K562 (cell line): ENCODE measurements around the gene PTOV1. TPM values are rescaled to one million over a fixed set of nuclear protein-coding genes. Genes with fewer than 3 reads are reported as not detected.

Experiments used
- ATAC-seq: fragments of 200-7000 bp; cut with Tn5 transposase; 3 replicates; pipeline ENCODE4 v1.9.1; 2020; ENCODE audit warnings: moderate library complexity
- BruUV-seq: library from RNA; stranded (reverse); fragments of 400-500 nt; replicated peaks from 2 replicates; lab custom pipeline; 2021; lab: Mats Ljungman, UMichigan
- CTCF ChIA-PET: fragments of 300-600 bp; formaldehyde crosslinking; extraction: SDS; loops from one replicate; lab custom pipeline; 2021; ENCODE audit warnings: low intra/inter-chr PET ratio; lab: Yijun Ruan, JAX
- POLR2A ChIA-PET: fragments of 300-600, 350-650 bp; sonication (Branson Sonifier 250); formaldehyde crosslinking; extraction: SDS; loops from one replicate; lab custom pipeline; 2021; ENCODE audit warnings: antibody characterized with exemption, inconsistent platforms; lab: Yijun Ruan, JAX
- DNase-seq, 4 experiments: peaks; one replicate each; pipeline versions ENCODE4 v3.0.0 to v3.0.0-alpha.2; 2011 to 2018; ENCODE audit warnings: low spot score in 3 of 4, mixed read lengths in 3 of 4; ENCODE audit errors: extremely low read depth in 1 of 4
- FAIRE-seq: peaks from 2 replicates; lab custom pipeline; 2011; peaks lifted over from hg19 to GRCh38; lab: Jason Lieb, UNC
- H2AFZ ChIP-seq: 2 replicates; pipeline ENCODE4 v1.6.0; 2011; ENCODE audit warnings: low read depth, low read length, control low read depth, inconsistent platforms
- H3K27ac ChIP-seq: fragments of 200-600 bp; 3 replicates; pipeline ENCODE4 v1.8.0; 2011; ENCODE audit warnings: low read depth, mild to moderate bottlenecking, control low read depth, inconsistent platforms, low read length, moderate library complexity, mixed read lengths; ENCODE audit errors: extremely low read depth
- H3K27me3 ChIP-seq, 2 experiments: fragments of 300-600 bp in 1 of 2; 2 replicates in 1 of 2; 3 replicates in 1 of 2; pipeline versions ENCODE4 v1.6.0 to v1.8.0; 2011; ENCODE audit warnings: inconsistent platforms in 2 of 2, low read length in 2 of 2, mild to moderate bottlenecking in 1 of 2, mixed read lengths in 1 of 2, moderate library complexity in 1 of 2; ENCODE audit not compliant: control insufficient read depth in 2 of 2, insufficient read depth in 2 of 2
- H3K36me3 ChIP-seq: fragments of 300-600 bp; 3 replicates; pipeline ENCODE4 v1.8.0; 2011; ENCODE audit warnings: mild to moderate bottlenecking, low read length, inconsistent platforms; ENCODE audit not compliant: control insufficient read depth, insufficient read depth
- H3K4me1 ChIP-seq, 2 experiments: fragments of 200-600 bp in 1 of 2; replicated peaks in 1 of 2; 2 replicates in 1 of 2; 3 replicates in 1 of 2; pipeline versions ENCODE4 v1.5.1 to v1.8.0; 2011; ENCODE audit warnings: inconsistent platforms in 2 of 2, low read length in 2 of 2, mild to moderate bottlenecking in 1 of 2, mixed read lengths in 1 of 2, moderate library complexity in 1 of 2; ENCODE audit not compliant: control insufficient read depth in 2 of 2, insufficient read depth in 2 of 2
- H3K4me2 ChIP-seq: 2 replicates; pipeline ENCODE4 v1.6.1; 2011; ENCODE audit warnings: low read length, control low read depth, inconsistent platforms, mixed read lengths; ENCODE audit not compliant: insufficient read depth
- H3K4me3 ChIP-seq: fragments of 200-600 bp; sonication (generic), shearing (Covaris generic); 2 replicates; pipeline ENCODE4 v1.5.1; 2016; ENCODE audit warnings: control low read depth, inconsistent platforms
- H3K79me2 ChIP-seq: fragments of 200-600 bp; 3 replicates; pipeline ENCODE4 v1.8.0; 2011; ENCODE audit warnings: low read length, inconsistent platforms; ENCODE audit not compliant: control insufficient read depth, insufficient read depth
- H3K9ac ChIP-seq, 2 experiments: 2 replicates each; pipeline versions ENCODE4 v1.6.0 to v1.6.1; 2011; ENCODE audit warnings: low read depth in 2 of 2, low read length in 2 of 2, control low read depth in 1 of 2, inconsistent platforms in 1 of 2, mild to moderate bottlenecking in 1 of 2, mixed read lengths in 1 of 2; ENCODE audit not compliant: insufficient read depth in 1 of 2
- H3K9me1 ChIP-seq: one replicate; pipeline ENCODE4 v1.6.0; 2011; ENCODE audit warnings: inconsistent platforms, mild to moderate bottlenecking, low read length, moderate library complexity; ENCODE audit not compliant: control insufficient read depth, insufficient read depth
- H3K9me3 ChIP-seq: replicated peaks from 2 replicates; pipeline ENCODE4 v1.5.1; 2011; ENCODE audit warnings: low read depth, low read length, inconsistent platforms; ENCODE audit not compliant: control insufficient read depth, insufficient read depth
- H4K20me1 ChIP-seq: replicated peaks from 2 replicates; pipeline ENCODE4 v1.6.1; 2011; ENCODE audit warnings: low read length, inconsistent platforms, mixed read lengths; ENCODE audit not compliant: control insufficient read depth, insufficient read depth
- ADNP ChIP-seq: fragments of 200-800 bp; sonication (Bioruptor generic); IDR thresholded peaks from 2 replicates; pipeline ENCODE4 v1.6.1; 2016; ENCODE audit warnings: missing genetic modification characterization, missing compliant biosample characterization
- CBX1 ChIP-seq: sonication (generic); IDR thresholded peaks from 2 replicates; pipeline ENCODE4 v1.6.1; 2016; ENCODE audit warnings: antibody characterized with exemption, low read depth, mild to moderate bottlenecking
- IRF2 ChIP-seq: sonication (generic); formaldehyde crosslinking; IDR thresholded peaks from 2 replicates; pipeline ENCODE4 v1.8.1; 2022; ENCODE audit warnings: mild to moderate bottlenecking, missing genetic modification reagents
- MAX ChIP-seq: sonication (generic); formaldehyde crosslinking; IDR thresholded peaks from 2 replicates; pipeline ENCODE4 v1.9.0; 2022; ENCODE audit warnings: mild to moderate bottlenecking, missing genetic modification reagents
- MITF ChIP-seq: IDR thresholded peaks from 2 replicates; pipeline ENCODE4 v1.6.1; 2014; ENCODE audit warnings: antibody characterized with exemption
- PCBP1 ChIP-seq: fragments of 200-400 bp; formaldehyde crosslinking; IDR thresholded peaks from 2 replicates; pipeline ENCODE4 v1.6.1; 2018; ENCODE audit warnings: mild to moderate bottlenecking, low read depth, low read length; ENCODE audit not compliant: poor library complexity, severe bottlenecking
- POLR2G ChIP-seq: fragments of 200-400 bp; formaldehyde crosslinking; IDR thresholded peaks from 2 replicates; pipeline ENCODE4 v1.6.1; 2017; ENCODE audit warnings: low read depth, mild to moderate bottlenecking, antibody characterized with exemption, low read length, moderate library complexity
- PRMT5 ChIP-seq: sonication (generic); formaldehyde crosslinking; IDR thresholded peaks from 2 replicates; pipeline ENCODE4 v1.5.0; 2020; ENCODE audit warnings: missing genetic modification reagents
- RBM25 ChIP-seq: fragments of 200-400 bp; formaldehyde crosslinking; IDR thresholded peaks from 2 replicates; pipeline ENCODE4 v1.6.1; 2018; ENCODE audit warnings: low read length, low read depth, moderate library complexity; ENCODE audit not compliant: severe bottlenecking
- RCOR1 ChIP-seq, 2 experiments: IDR thresholded peaks; 2 replicates each; pipeline ENCODE4 v1.6.1; 2012; ENCODE audit warnings: low read depth in 2 of 2, low read length in 2 of 2, borderline replicate concordance in 1 of 2, improper control_type of control experiment in 1 of 2
- SMARCA5 ChIP-seq: fragments of 450-650 bp; IDR thresholded peaks from 2 replicates; pipeline ENCODE4 v1.6.1; 2016
- STAT5B ChIP-seq: fragments of 250-450 bp; sonication (Bioruptor Pico); IDR thresholded peaks from 2 replicates; pipeline ENCODE4 v1.8.0; 2021; ENCODE audit warnings: mild to moderate bottlenecking, inconsistent platforms
- TFAP4 ChIP-seq: sonication (generic); formaldehyde crosslinking; IDR thresholded peaks from 2 replicates; pipeline ENCODE4 v1.8.0; 2022; ENCODE audit warnings: missing genetic modification reagents, mild to moderate bottlenecking, moderate library complexity, borderline replicate concordance
- ZBTB7A ChIP-seq: IDR thresholded peaks from 2 replicates; pipeline ENCODE4 v1.6.1; 2011; ENCODE audit warnings: low read depth, mild to moderate bottlenecking, low read length, moderate library complexity, borderline replicate concordance; ENCODE audit not compliant: control insufficient read depth
- ZFP36 ChIP-seq: fragments of 150-350 bp; IDR thresholded peaks from 2 replicates; pipeline ENCODE4 v1.6.1; 2018; ENCODE audit warnings: low read length, low read depth; ENCODE audit not compliant: partially characterized antibody
- ZNF436 ChIP-seq: fragments of 250-450, 450-650 bp; sonication (Bioruptor Pico); formaldehyde crosslinking; IDR thresholded peaks from 2 replicates; pipeline ENCODE4 v1.7.0; 2020; ENCODE audit warnings: mild to moderate bottlenecking
- ZNF764 ChIP-seq: fragments of 250-450 bp; sonication (Bioruptor Pico); IDR thresholded peaks from 2 replicates; pipeline ENCODE4 v1.4.0; 2020; ENCODE audit warnings: low read depth, mild to moderate bottlenecking, moderate library complexity
- WGBS: fragments of 100-300 bp; shearing (Covaris generic); methylation state at CpG from one replicate; pipeline ENCODE4 v1.1.6; 2016; ENCODE audit warnings: low coverage, mixed read lengths; ENCODE audit not compliant: insufficient coverage; ENCODE audit errors: missing lambda C conversion rate; 5-methylcytosine and 5-hydroxymethylcytosine counted together
- in situ Hi-C: fragments of 300-500 bp; cut with MboI; formaldehyde crosslinking; loops from 4 replicates; pipeline ENCODE4 v1.15.0; 2018; ENCODE audit warnings: inconsistent platforms, mixed read lengths
- intact Hi-C: fragments of 100-400 bp; cut with micrococcal nuclease; formaldehyde crosslinking; loops from 2 replicates; pipeline ENCODE4 v1.14.2; 2022
- polyA plus RNA-seq, 8 experiments: library from polyadenylated mRNA; depleted of rRNA in 4 of 8; stranded (reverse) in 5 of 8; unstranded in 3 of 8; fragments of >200 nt; fragmentation: Nextera tagmentation in 2 of 8; fragmentation: Illumina TruSeq in 1 of 8; extraction: Ambion mirVana in 2 of 8; extraction: Trizol in 1 of 8; gene quantifications; 2 replicates each; pipeline versions ENCODE4 v1.2.1 to v1.2.3, GENCODE V29; 2011 to 2014; ENCODE audit warnings: inconsistent platforms in 1 of 8, missing spikeins in 1 of 8
- total RNA-seq, 7 experiments: library from RNA; depleted of rRNA in 6 of 7; stranded (reverse); fragments of >200 nt in 6 of 7; fragmentation: Illumina TruSeq in 2 of 7; extraction: Trizol in 2 of 7; gene quantifications; 2 replicates each; pipeline versions ENCODE4 v1.2.1 to v1.2.3, GENCODE V29; 2011 to 2021; ENCODE audit warnings: low replicate concordance in 1 of 7

PTOV1 gene
- total and polyA plus RNA-seq, 9 of the 15 experiments (the other 6 are each of a cell fraction or from before 2014, with no cell fraction given): 4.9 to 169 (median 43.5) TPM

- TF ChIP-seq MAX (CRISPR knock-in tag): 0 out of 2 replicates have a peak, but pooled peaks have one; percentile 36
- TF ChIP-seq SMARCA5: peak; percentile 97
- TF ChIP-seq ZNF764 (CRISPR knock-in tag): no peak
- TF ChIP-seq RCOR1 (IDR thresholded peaks at IDR 0.05; ENCODE audit: borderline replicate concordance in 1 of 2, low read depth in 2 of 2, low read length in 2 of 2): peak in 1 of 2 experiments; percentile 69; a peak in 2 of 4 replicates
- TF ChIP-seq ZBTB7A: 0 out of 2 replicates have a peak, but pooled peaks have one; percentile 55
- TF ChIP-seq, all 486 proteins: peak for 28
These were observed 19.4 kb downstream of the PTOV1 start (continued) for GRCh38 chr19:49870309-49870901.

GRCh38 chr19:49871349-49871985, 20.5 kb downstream of the PTOV1 start:
- Histone ChIP-seq H3K9me1 (peaks cover 4% of the 10 kb centered on the region), H3K79me2 (peaks cover 45% of the 10 kb centered on the region), H3K27me3 (no peaks in the 10 kb centered on the region), H3K4me3 (no peak overlapping the region), H3K9me3 (no peaks in the 10 kb centered on the region), H3K4me1 (peaks cover 29 to 90% of the 10 kb centered on the region in 2 experiments), H2AFZ (no peak overlapping the region), H3K4me2 (no peak overlapping the region), H3K27ac (peak overlapping the region; percentile 26; the same call in 2 of the 3 replicates), H4K20me1 (peaks cover 4% of the 10 kb centered on the region; the same call in 1 of the 2 replicates), H3K9ac (peak overlapping the region in 1 of 2 experiments; percentile 81; a peak in 2 of 4 replicates), H3K36me3 (peaks cover 44% of the 10 kb centered on the region)
- ChIA-PET CTCF (interaction anchor here (0.7 kb wide), 1 partner anchor 69 kb away, joined by 3 read pairs; no protein-coding TSS in a partner anchor), POLR2A (no interaction called here)
- intact Hi-C loops (loop anchor here (10.0 kb wide), 1 partner anchor 157 kb away; no protein-coding TSS in a partner anchor), in situ Hi-C loops (loop anchor here (10.0 kb wide), 1 partner anchor 377 kb away; the partner anchor contains the start of gene RPS11)
- no peak for DNase-seq
- no TSS peak for BruUV-seq
- 92% methylated on average over 10 of the region's 17 CpGs for whole genome bisulfite sequencing
- ATAC-seq: no peak
- FAIRE-seq: no peak
- peak; percentile 81 for TF ChIP-seq RBM25
- no peak for TF ChIP-seq ADNP
- TF ChIP-seq ZFP36: peak; percentile 98
- TF ChIP-seq POLR2G: 0 out of 2 replicates have a peak, but pooled peaks have one; percentile 15
- TF ChIP-seq STAT5B: no peak
- TF ChIP-seq PRMT5 (CRISPR knock-in tag): no peak
- TF ChIP-seq ZNF436: peak; percentile 80
- 0 out of 2 replicates have a peak, but pooled peaks have one; percentile 15 for TF ChIP-seq TFAP4 (CRISPR knock-in tag)
- no peak for TF ChIP-seq MITF
- no peak for TF ChIP-seq CBX1
- TF ChIP-seq PCBP1: no peak
- TF ChIP-seq IRF2 (CRISPR knock-in tag): no peak
